GM21619 (cell line): ENCODE results near the gene CLPTM1.
"Not testable (repeated sequence)": the region's sequence is repeated elsewhere in the genome, so short reads cannot be mapped to it uniquely, and the experiment has no call there.

Source experiments
- ATAC-seq: cut with Tn5 transposase; IDR thresholded peaks from one replicate; pipeline ENCODE4 v1.9.1; 2021; ENCODE audit not compliant: unreplicated experiment

CLPTM1 gene

GRCh38 chr19:44973982-44974735, 19.0 kb downstream of the CLPTM1 start:
- no peak for ATAC-seq

- ATAC-seq = no peak
These were observed 19.7 kb downstream of the CLPTM1 start for GRCh38 chr19:44974857-44975256.

- ATAC-seq = no peak
These were observed 20.3 kb downstream of the CLPTM1 start for GRCh38 chr19:44975444-44975843.

GRCh38 chr19:44984005-44984404, 28.8 kb downstream of the CLPTM1 start:
- no peak for ATAC-seq

GRCh38 chr19:44985445-44985844, 30.3 kb downstream of the CLPTM1 start:
- ATAC-seq = no peak

GRCh38 chr19:44986389-44986788, 31.2 kb downstream of the CLPTM1 start:
- no peak for ATAC-seq

GRCh38 chr19:44987148-44987675, 32.0 kb downstream of the CLPTM1 start:
- no peak for ATAC-seq

GRCh38 chr19:44988273-44988672, 33.1 kb downstream of the CLPTM1 start:
- ATAC-seq = no peak

- no peak for ATAC-seq
These were observed 33.8 kb downstream of the CLPTM1 start for GRCh38 chr19:44988896-44989556.

- no peak for ATAC-seq
These were observed 35.3 kb downstream of the CLPTM1 start for GRCh38 chr19:44990459-44990858.

- no peak for ATAC-seq
These were observed 35.8 kb downstream of the CLPTM1 start for GRCh38 chr19:44990966-44991365.

- no peak for ATAC-seq
These were observed 37.4 kb downstream of the CLPTM1 start for GRCh38 chr19:44992336-44993163.

- no peak for ATAC-seq
These were observed 38.3 kb downstream of the CLPTM1 start for GRCh38 chr19:44993526-44993925.

- no peak for ATAC-seq
These were observed 38.9 kb downstream of the CLPTM1 start for GRCh38 chr19:44993926-44994537.

- no peak for ATAC-seq
These were observed 42.8 kb downstream of the CLPTM1 start for GRCh38 chr19:44998025-44998424.

GRCh38 chr19:44999131-44999925, 44.1 kb downstream of the CLPTM1 start:
- ATAC-seq = not testable (repeated sequence)

- ATAC-seq = not testable (repeated sequence)
These were observed 45.5 kb downstream of the CLPTM1 start for GRCh38 chr19:45000665-45001064.

GRCh38 chr19:45001087-45001739, 46.0 kb downstream of the CLPTM1 start, which contains the start of gene RELB:
RELB (plus strand) TSS chr19:45001464; CDS start chr19:45001580, 116 bp downstream.
- peak; percentile 43 for ATAC-seq

- ATAC-seq = no peak
These were observed 48.3 kb downstream of the CLPTM1 start for GRCh38 chr19:45003485-45003884.

- ATAC-seq = no peak
These were observed 50.6 kb downstream of the CLPTM1 start for GRCh38 chr19:45005787-45006186.
